Progenitor cell of endocrine pancreas (in vitro differentiated cells): Measurements from ENCODE around the gene ZNF248. TPM values are rescaled to one million over a fixed set of nuclear protein-coding genes. Genes with fewer than 3 reads are reported as not detected.

Experiments
- DNase-seq: peaks from one replicate; pipeline ENCODE4 v3.0.0; 2021; ENCODE audit warnings: low spot score; ENCODE audit not compliant: unreplicated experiment
- H3K27ac Mint-ChIP-seq: 2 replicates; pipeline ENCODE4 v1.8.0; 2021; ENCODE audit warnings: mild to moderate bottlenecking, moderate library complexity, mixed read lengths
- H3K27me3 Mint-ChIP-seq: 2 replicates; pipeline ENCODE4 v1.8.0; 2021; ENCODE audit warnings: mixed read lengths
- H3K36me3 Mint-ChIP-seq: 2 replicates; pipeline ENCODE4 v1.8.0; 2022; ENCODE audit warnings: mixed read lengths; ENCODE audit not compliant: insufficient read depth
- H3K4me1 Mint-ChIP-seq: 2 replicates; pipeline ENCODE4 v1.8.0; 2021; ENCODE audit warnings: low read depth, mixed read lengths
- H3K4me3 Mint-ChIP-seq: 2 replicates; pipeline ENCODE4 v1.8.0; 2021; ENCODE audit warnings: low read depth, mild to moderate bottlenecking, moderate library complexity, mixed read lengths
- H3K9me3 Mint-ChIP-seq: 2 replicates; pipeline ENCODE4 v1.8.0; 2021; ENCODE audit warnings: low read depth, mixed read lengths
- total RNA-seq: library from RNA; stranded (reverse); gene quantifications from 2 replicates; pipeline ENCODE4 v1.2.1, GENCODE V29; 2021
- TF ChIP-seq, protein P1 (sequence below): fragments of 200-600 bp; sonication (generic); IDR thresholded peaks from one replicate; pipeline ENCODE4 v1.5.0; 2021; ENCODE audit warnings: antibody characterized with exemption, mild to moderate bottlenecking; ENCODE audit not compliant: unreplicated experiment

ZNF248 gene
- total RNA-seq, 1 donor from 2014 or later: 12.9 TPM

- Mint-ChIP-seq H3K36me3 (no peaks in the 10 kb centered on the region), H3K4me1 (no peaks in the 10 kb centered on the region), H3K4me3 (no peak overlapping the region), H3K27ac (no peak overlapping the region), H3K27me3 (no peaks in the 10 kb centered on the region), H3K9me3 (peaks cover 35% of the 10 kb centered on the region)
- DNase-seq: no peak
- TF ChIP-seq, protein P1, sequence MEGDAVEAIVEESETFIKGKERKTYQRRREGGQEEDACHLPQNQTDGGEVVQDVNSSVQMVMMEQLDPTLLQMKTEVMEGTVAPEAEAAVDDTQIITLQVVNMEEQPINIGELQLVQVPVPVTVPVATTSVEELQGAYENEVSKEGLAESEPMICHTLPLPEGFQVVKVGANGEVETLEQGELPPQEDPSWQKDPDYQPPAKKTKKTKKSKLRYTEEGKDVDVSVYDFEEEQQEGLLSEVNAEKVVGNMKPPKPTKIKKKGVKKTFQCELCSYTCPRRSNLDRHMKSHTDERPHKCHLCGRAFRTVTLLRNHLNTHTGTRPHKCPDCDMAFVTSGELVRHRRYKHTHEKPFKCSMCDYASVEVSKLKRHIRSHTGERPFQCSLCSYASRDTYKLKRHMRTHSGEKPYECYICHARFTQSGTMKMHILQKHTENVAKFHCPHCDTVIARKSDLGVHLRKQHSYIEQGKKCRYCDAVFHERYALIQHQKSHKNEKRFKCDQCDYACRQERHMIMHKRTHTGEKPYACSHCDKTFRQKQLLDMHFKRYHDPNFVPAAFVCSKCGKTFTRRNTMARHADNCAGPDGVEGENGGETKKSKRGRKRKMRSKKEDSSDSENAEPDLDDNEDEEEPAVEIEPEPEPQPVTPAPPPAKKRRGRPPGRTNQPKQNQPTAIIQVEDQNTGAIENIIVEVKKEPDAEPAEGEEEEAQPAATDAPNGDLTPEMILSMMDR: no peak
Observed at GRCh38 chr10:37784678-37785077, 72.7 kb downstream of the ZNF248 start.

DNA sequence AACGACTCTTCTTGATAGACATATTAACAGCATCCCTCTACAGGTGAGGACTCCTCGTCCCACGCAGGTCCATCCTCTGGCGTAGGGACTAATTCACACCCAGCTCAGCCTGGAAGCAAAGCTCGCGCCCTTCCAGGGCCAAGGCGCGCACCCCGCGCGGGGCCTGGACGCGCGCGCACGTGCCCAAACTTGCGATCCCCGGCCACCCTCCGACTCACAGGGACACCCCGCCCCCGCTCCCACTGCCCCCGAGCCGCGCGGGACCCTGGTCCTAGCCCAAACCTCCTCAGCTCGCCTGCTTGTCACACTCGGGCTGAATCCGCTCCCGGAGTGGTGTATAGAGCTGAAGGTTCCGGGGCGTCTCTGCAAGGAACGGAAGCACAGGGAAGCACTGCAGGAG lies 76.9 kb downstream of the ZNF248 start:
- no peaks in the 10 kb centered on the region for H3K27me3 Mint-ChIP-seq
- no peaks in the 10 kb centered on the region for H3K4me1 Mint-ChIP-seq
- no peaks in the 10 kb centered on the region for H3K36me3 Mint-ChIP-seq
- H3K4me3 Mint-ChIP-seq: no peak overlapping the region
- TF ChIP-seq, protein P1: no peak
- H3K9me3 Mint-ChIP-seq: peaks cover 38% of the 10 kb centered on the region
- no peak overlapping the region for H3K27ac Mint-ChIP-seq
- DNase-seq: no peak

GRCh38 chr10:37777056-37777455 lies 80.4 kb downstream of the ZNF248 start:
- DNase-seq: no peak
- TF ChIP-seq, protein P1: no peak
- no peak overlapping the region for H3K27ac Mint-ChIP-seq
- H3K4me1 Mint-ChIP-seq: no peaks in the 10 kb centered on the region
- no peaks in the 10 kb centered on the region for H3K36me3 Mint-ChIP-seq
- H3K9me3 Mint-ChIP-seq: peaks cover 39% of the 10 kb centered on the region
- no peak overlapping the region for H3K4me3 Mint-ChIP-seq
- H3K27me3 Mint-ChIP-seq: no peaks in the 10 kb centered on the region

DNA sequence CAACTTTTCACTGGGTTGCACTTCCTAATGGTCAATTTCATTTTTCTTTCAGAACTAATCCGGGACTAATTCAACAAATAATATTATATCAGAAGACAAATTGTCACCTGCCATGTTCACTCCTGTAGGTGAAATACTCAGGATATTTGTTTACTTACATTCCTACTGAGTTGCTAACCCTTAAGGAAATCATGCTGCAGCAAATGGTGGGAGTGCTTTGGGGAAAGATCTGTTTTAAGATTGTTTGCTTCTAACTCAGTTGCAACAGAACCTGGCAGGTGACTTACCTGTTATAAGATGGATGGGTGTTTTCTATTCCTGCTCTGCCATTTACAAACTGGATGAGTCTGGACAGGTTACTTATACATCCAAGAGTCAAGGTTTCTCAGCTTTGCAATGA lies 81.8 kb downstream of the ZNF248 start:
- Mint-ChIP-seq H3K27ac (no peak overlapping the region), H3K27me3 (no peaks in the 10 kb centered on the region), H3K4me3 (no peak overlapping the region), H3K9me3 (peaks cover 35% of the 10 kb centered on the region), H3K4me1 (no peaks in the 10 kb centered on the region), H3K36me3 (no peaks in the 10 kb centered on the region)
- no peak for DNase-seq
- TF ChIP-seq, protein P1: no peak

DNA sequence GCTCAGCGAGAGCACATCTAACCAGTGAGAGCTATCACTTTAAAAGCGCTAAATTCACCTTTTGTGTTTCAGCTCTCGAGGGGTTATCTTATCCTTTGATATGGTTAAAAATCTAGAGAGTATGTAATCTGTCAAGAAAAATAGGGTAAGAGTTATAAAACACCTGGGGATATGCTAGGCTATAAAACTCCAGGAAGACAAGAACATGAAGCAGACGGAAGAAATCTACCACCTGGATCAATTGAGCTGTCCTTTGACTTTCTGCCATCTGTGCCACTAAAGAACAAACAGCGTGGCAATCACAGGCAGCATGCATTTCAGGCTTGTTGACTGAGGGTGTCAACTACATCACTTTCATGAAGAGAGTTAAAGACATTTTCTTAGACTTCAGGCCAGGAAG lies 83.1 kb downstream of the ZNF248 start:
- H3K9me3 Mint-ChIP-seq: peaks cover 35% of the 10 kb centered on the region
- DNase-seq: no peak
- no peaks in the 10 kb centered on the region for H3K4me1 Mint-ChIP-seq
- H3K4me3 Mint-ChIP-seq: no peak overlapping the region
- no peak overlapping the region for H3K27ac Mint-ChIP-seq
- TF ChIP-seq, protein P1: no peak
- no peaks in the 10 kb centered on the region for H3K27me3 Mint-ChIP-seq
- no peaks in the 10 kb centered on the region for H3K36me3 Mint-ChIP-seq
